DND-41 (cell line): ENCODE measurements around the gene HADHB.
A peak's percentile ranks its signal among the peaks of the same experiment; 100 is the strongest.

ENCODE experiments used
- ATAC-seq: fragments of 200-7000 bp; cut with Tn5 transposase; 3 replicates; pipeline ENCODE4 v1.9.1; 2021; ENCODE audit warnings: low read depth; ENCODE audit not compliant: insufficient read depth
- DNase-seq: peaks from one replicate; pipeline ENCODE4 v3.0.0-alpha.2; 2020
- H2AFZ ChIP-seq: 2 replicates; pipeline ENCODE4 v1.6.0; 2012; ENCODE audit warnings: low read depth, low read length
- H3K27ac ChIP-seq: 2 replicates; pipeline ENCODE4 v1.5.1; 2012; ENCODE audit warnings: low read length, inconsistent platforms
- H3K27me3 ChIP-seq: fragments of 200-600 bp; sonication (generic); 2 replicates; pipeline ENCODE4 v1.6.0; 2012; ENCODE audit warnings: low read length, mild to moderate bottlenecking, inconsistent platforms; ENCODE audit not compliant: insufficient read depth, poor library complexity
- H3K36me3 ChIP-seq: 2 replicates; pipeline ENCODE4 v1.5.1; 2012; ENCODE audit warnings: low read length, inconsistent platforms; ENCODE audit not compliant: insufficient read depth
- H3K4me1 ChIP-seq: 2 replicates; pipeline ENCODE4 v1.5.1; 2012; ENCODE audit warnings: mild to moderate bottlenecking, low read length; ENCODE audit not compliant: insufficient read depth
- H3K4me2 ChIP-seq: 2 replicates; pipeline ENCODE4 v1.6.0; 2012; ENCODE audit warnings: mild to moderate bottlenecking, moderate library complexity, low read length, inconsistent platforms; ENCODE audit not compliant: insufficient read depth
- H3K4me3 ChIP-seq, 2 experiments: fragments of 200-600 bp in 1 of 2; shearing (Covaris generic) in 1 of 2; 2 replicates each; pipeline ENCODE4 v1.5.1; 2012 to 2016; ENCODE audit warnings: inconsistent platforms in 2 of 2, low read length in 2 of 2, mild to moderate bottlenecking in 2 of 2, low read depth in 1 of 2, moderate library complexity in 1 of 2
- H3K79me2 ChIP-seq: 2 replicates; pipeline ENCODE4 v1.6.0; 2012; ENCODE audit warnings: low read length, inconsistent platforms; ENCODE audit not compliant: insufficient read depth
- H3K9ac ChIP-seq: 2 replicates; pipeline ENCODE4 v1.6.0; 2012; ENCODE audit warnings: low read depth, mild to moderate bottlenecking, inconsistent platforms, low read length, moderate library complexity
- H3K9me3 ChIP-seq: 2 replicates; pipeline ENCODE4 v1.5.1; 2012; ENCODE audit warnings: low read length, moderate library complexity, mild to moderate bottlenecking, inconsistent platforms; ENCODE audit not compliant: insufficient read depth, severe bottlenecking
- H4K20me1 ChIP-seq: 2 replicates; pipeline ENCODE4 v1.6.0; 2012; ENCODE audit warnings: low read length; ENCODE audit not compliant: insufficient read depth
- EZH2 ChIP-seq: IDR thresholded peaks from 3 replicates; pipeline ENCODE4 v1.6.1; 2012; ENCODE audit warnings: borderline replicate concordance, low read depth, mild to moderate bottlenecking, moderate library complexity, low read length, inconsistent platforms; ENCODE audit not compliant: severe bottlenecking
- TF ChIP-seq, protein P1 (sequence below): IDR thresholded peaks from 2 replicates; pipeline ENCODE4 v1.5.1; 2012; ENCODE audit warnings: borderline replicate concordance, low read length, moderate library complexity, mild to moderate bottlenecking; ENCODE audit not compliant: poor library complexity, severe bottlenecking; ENCODE audit errors: extremely low read depth

The HADHB gene

DNA sequence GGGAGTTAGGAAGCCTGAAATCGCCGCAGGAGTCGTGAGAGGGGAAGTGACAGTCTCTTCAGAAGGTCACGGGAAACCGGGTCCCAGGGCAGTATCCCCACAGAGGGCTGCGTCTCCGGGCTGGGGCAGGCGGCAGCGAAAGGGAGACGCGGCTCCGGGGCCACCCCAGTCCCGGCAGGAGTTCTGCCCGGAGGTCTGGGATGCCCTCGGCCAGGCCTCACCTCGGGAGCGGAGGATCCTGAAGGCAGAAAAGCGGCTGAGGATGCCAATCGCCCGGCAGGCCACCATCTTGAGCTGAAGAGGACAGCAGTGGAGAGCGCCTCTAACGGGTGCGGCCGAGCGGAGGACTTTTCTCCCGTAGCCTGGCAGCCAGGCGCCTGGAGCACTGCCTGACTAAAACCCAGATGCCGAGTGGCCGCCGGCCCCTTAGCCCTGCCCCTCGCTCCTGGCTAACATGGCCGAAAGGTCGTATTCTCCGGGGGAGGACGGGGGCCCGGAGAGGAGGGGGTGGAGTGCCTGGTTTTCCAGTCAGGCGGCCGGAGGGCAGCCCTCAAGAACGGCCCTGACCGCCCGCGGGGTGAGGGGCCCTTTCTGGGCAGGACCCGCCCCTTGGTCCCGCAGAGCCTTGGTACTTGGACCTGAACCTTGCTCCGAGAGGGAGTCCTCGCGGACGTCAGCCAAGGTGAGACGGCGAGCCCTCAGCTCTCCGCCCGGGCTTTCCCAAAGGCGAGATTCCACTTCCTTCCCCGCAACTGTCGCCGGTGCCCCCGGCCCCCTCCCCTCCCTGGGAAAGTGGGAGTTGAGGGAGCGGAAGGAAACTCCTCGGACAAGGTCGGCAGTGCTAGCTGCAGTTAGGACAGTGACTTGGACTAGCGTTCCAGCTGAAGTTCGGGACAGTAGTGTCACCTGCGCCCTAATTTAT is at the start of gene HADHB, which contains the start of gene HADHA:
Gene HADHB, plus strand, starts transcription at position 631 of the 922 bp plus-strand sequence. CDS start 9,316 bp downstream, outside the sequence.
Gene HADHA, minus strand, starts transcription at position 324 of the 922 bp plus-strand sequence. Its CDS starts 36 bp downstream, at position 288.
- H3K9ac ChIP-seq = peak within 1 kb of the TSS; percentile 79
- peak within 1 kb of the TSS; percentile 58 to 69 for H3K4me3 ChIP-seq
- peaks cover 37% of the 10 kb centered on the region for H3K4me1 ChIP-seq
- H3K4me2 ChIP-seq = peak within 1 kb of the TSS; percentile 95
- ATAC-seq = peak; percentile 83
- H3K27ac ChIP-seq = peak within 1 kb of the TSS; percentile 97
- peak within 1 kb of the TSS; percentile 77 for H2AFZ ChIP-seq
- no peak for TF ChIP-seq EZH2
- TF ChIP-seq, protein P1, sequence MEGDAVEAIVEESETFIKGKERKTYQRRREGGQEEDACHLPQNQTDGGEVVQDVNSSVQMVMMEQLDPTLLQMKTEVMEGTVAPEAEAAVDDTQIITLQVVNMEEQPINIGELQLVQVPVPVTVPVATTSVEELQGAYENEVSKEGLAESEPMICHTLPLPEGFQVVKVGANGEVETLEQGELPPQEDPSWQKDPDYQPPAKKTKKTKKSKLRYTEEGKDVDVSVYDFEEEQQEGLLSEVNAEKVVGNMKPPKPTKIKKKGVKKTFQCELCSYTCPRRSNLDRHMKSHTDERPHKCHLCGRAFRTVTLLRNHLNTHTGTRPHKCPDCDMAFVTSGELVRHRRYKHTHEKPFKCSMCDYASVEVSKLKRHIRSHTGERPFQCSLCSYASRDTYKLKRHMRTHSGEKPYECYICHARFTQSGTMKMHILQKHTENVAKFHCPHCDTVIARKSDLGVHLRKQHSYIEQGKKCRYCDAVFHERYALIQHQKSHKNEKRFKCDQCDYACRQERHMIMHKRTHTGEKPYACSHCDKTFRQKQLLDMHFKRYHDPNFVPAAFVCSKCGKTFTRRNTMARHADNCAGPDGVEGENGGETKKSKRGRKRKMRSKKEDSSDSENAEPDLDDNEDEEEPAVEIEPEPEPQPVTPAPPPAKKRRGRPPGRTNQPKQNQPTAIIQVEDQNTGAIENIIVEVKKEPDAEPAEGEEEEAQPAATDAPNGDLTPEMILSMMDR = peak; percentile 51
- peak; percentile 85 for DNase-seq
- no peaks in the 10 kb centered on the region for H3K9me3 ChIP-seq
- H3K79me2 ChIP-seq = peaks cover 100% of the 10 kb centered on the region
- H3K36me3 ChIP-seq = peaks cover 8% of the 10 kb centered on the region; the same call in 1 of the 2 replicates
- H4K20me1 ChIP-seq = peaks cover 8% of the 10 kb centered on the region; the same call in 1 of the 2 replicates
- H3K27me3 ChIP-seq = no peaks in the 10 kb centered on the region

DNA sequence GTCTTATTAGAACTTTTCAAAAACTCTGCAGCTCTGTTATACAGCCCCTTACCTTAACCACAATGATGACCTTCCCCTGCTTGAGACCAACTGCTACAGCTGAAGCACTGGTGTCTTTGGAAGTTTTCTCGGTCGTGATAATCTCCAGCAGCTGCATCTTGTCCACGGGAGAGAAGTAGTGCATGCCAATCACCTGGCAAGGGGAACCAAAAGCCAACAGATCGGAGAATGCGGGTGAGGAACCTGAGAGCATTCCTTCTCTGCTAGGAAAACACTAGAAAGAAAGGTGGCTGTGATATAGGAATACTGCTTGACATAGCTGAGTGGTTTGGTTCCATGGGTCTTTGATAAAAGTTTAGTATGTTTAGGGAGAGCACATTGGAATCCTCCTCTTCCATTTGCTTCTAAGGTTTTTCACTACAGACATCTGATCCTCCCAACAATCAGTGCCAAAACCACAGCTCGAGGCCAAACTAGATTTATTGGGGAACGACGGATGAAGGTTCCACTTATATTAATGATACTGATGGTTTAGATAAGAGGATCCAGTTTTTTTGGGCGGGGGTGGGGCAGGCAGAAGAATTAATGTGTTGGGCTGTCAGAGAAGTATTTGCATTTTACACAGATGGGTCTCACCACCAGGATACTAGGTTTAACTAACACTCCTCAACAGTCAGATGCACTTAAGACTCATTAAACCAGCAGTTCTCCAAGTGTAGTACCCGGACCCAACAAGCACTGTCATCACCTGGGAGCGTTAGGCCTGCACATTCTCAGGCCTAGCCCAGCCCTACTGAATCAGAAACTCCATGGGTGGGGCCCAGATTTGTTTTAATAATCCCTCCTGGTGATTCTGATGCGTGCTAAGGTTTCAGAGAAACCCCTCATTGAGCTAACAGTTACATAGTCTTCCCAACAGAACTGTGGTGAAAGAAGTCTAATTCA is 49.4 kb upstream of the HADHB start:
- H3K27me3 ChIP-seq = no peaks in the 10 kb centered on the region
- H3K4me3 ChIP-seq = no peak overlapping the region
- no peak overlapping the region for H3K4me2 ChIP-seq
- DNase-seq (no peak), ATAC-seq (no peak)
- H3K36me3 ChIP-seq = peaks cover 97% of the 10 kb centered on the region
- H2AFZ ChIP-seq = no peak overlapping the region
- no peak for TF ChIP-seq EZH2
- TF ChIP-seq, protein P1 = no peak
- H3K9ac ChIP-seq = no peak overlapping the region
- H3K27ac ChIP-seq = no peak overlapping the region
- H4K20me1 ChIP-seq = no peaks in the 10 kb centered on the region; the same call in 1 of the 2 replicates
- no peaks in the 10 kb centered on the region for H3K79me2 ChIP-seq
- H3K4me1 ChIP-seq = no peaks in the 10 kb centered on the region
- H3K9me3 ChIP-seq = no peaks in the 10 kb centered on the region

DNA sequence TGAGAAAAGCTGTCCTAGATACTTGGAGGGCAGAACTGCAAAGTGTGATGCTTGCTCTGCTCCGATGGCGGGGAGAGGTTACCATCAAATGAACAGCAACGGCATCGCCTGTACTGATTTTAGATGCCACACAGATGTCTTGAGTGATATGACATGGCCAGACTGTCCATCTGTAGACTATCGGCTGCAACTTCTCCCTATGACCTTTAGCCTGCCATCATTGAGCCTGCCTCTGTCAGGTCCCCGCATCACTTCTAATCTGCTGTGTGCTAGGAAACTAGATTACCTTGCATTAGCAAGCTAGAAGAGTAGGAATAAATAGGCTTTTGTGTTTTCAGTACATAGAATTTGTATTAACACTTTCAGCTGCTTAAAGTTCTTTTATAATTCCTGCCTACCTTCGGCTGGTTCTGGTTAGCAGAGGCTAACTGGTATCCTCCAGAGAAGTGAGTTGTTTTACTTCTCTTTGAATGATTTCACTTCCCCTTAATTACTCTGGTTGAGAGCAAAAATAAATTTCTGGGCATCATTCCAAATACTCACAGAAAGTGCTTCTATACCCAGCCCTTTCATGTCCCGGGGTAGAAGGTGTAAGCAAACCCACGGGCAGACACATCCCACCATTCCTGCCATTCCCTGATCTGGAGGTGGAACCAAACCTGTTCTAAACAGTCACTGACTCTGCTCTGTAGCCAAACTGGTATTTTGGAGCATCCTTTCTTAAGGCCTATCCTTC is 47.9 kb upstream of the HADHB start:
- Histone ChIP-seq H3K4me2 (no peak overlapping the region), H3K27ac (no peak overlapping the region), H3K79me2 (no peaks in the 10 kb centered on the region), H3K4me1 (no peaks in the 10 kb centered on the region), H4K20me1 (no peaks in the 10 kb centered on the region), H3K27me3 (no peaks in the 10 kb centered on the region), H3K9me3 (no peaks in the 10 kb centered on the region), H3K4me3 (no peak overlapping the region), H2AFZ (no peak overlapping the region), H3K9ac (no peak overlapping the region), H3K36me3 (peaks cover 95% of the 10 kb centered on the region)
- DNase-seq (no peak), ATAC-seq (no peak)
- TF ChIP-seq EZH2 = no peak
- TF ChIP-seq, protein P1 = no peak
